OCI-LY3 (cell line): ENCODE measurements around the gene MGRN1.

Experiments used
- CTCF ChIP-seq: fragments of 200-600, 300-600 bp; sonication (generic); IDR thresholded peaks from 2 replicates; pipeline ENCODE4 v1.5.1; 2014; ENCODE audit warnings: antibody characterized with exemption, low read length, low read depth
- EZH2phosphoT487 ChIP-seq: fragments of 200-600 bp; shearing (Covaris generic); IDR thresholded peaks from 2 replicates; pipeline ENCODE4 v1.6.1; 2018; ENCODE audit warnings: antibody characterized with exemption, mixed run types, low read depth

- no peak for TF ChIP-seq CTCF
- TF ChIP-seq EZH2phosphoT487: no peak
Measured at GRCh38 chr16:4692460-4693295, 68.1 kb downstream of the MGRN1 start.
